ENCODE results near the gene PTPRD.
A peak's percentile ranks its signal among the peaks of the same experiment; 100 is the strongest.

PTPRD gene

DNA sequence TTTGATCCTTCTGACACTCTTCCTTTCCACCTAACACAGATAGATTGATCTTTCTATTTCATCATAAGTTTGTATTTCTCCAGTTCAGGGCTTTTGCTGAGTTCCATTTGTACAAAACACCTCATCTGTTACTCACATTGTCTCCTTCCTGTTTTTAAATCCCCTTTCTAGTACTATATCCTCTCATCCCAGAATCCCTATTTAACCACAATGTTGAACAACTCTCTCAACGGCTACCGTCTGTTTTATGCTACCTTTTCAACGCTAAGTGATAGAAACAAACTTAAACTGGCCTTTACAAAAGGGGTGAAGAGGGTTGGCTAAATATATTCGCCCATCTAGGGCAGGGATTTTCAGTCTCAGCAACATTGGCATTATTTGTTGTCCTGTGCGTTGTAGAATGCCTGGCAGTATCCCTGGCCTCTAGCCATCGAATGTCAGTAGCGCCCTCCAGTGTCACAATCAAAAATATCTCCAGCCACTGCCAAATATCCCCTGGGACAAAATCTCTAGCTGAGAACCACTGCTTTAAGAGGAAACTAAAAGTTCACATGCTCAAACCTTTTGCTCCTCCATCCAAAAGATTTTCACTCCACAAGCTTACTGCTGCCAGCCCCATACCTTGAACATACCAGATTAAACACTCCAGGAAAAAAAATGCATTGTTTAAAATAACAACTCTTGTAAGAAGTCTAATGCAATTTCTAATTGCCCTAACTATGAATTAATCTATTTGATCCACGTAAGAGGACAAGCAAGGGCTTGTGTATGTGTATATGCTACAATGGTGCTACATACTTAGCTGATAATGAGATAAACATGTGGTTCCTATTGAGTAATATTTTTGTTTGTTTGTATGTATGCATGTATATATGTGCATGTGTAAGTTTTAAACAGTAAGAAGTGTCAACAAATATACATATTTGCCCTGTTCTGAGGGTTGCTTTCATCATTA is 344.0 kb downstream of the PTPRD start:
- peak; percentile 0 for DNase-seq (ENCODE audit: low spot score)

DNA sequence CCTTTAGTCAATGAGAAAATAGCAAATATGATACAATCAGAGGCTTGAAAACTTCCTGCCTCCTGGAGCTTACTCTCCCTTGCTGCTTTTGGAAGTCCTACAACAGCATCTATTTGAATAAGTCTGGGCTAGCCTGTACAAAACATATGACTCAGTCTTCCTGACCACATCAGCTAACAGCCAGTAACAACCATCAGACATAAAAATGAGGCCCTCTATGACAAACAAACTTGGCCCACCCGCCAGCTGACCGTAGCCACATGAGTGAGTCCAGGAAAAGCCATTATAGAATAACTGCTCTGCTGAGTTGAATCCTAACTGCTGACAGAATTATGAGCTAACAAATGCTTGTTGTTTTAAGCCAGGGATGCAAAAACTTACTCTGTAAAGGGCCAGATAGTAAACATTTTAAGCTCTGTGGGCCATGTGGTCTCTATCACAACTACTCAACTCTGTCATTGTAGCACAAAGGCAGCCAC is 347.6 kb downstream of the PTPRD start:
- peak; percentile 1 for DNase-seq (ENCODE audit: low spot score)

DNA sequence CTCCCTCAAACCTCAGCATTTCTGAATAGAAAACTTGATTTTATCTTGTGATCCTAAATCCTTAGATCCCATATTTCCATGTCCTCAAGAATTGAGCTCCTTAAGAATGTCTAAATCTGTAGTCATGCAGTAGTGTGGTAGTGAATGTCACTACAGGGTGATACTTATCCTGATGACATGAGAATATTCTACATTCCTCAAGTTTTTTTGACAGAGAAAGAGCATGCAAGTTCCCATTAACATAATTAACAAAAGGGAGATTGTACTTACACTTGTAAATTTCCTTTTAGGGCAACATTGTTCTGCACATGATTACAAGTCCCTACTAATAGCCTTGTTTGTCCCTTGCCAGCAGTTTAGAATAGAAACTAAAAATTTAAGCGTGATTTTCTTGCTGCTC is 352.3 kb downstream of the PTPRD start:
- no peak for DNase-seq (ENCODE audit: low spot score)

DNA sequence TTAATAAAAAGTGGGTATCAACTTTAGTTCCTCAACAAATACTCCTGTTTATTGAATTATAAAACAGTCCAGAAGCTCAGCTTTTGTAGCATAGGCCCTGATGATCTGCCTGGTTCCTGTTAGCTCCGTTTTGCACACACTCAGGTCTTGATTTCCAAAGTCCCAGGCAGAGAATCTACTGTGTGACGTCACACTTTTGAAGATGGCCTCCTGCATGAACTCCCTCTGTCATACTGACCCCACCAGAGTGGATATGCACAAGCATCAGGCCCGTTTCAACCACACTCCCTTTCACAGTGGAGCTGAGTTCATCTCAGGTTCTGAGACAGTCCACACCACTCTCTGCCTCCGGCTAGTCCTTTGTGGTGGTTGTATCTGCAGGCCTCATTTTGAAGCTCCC is 353.1 kb downstream of the PTPRD start:
- DNase-seq (ENCODE audit: low spot score) = no peak

DNA sequence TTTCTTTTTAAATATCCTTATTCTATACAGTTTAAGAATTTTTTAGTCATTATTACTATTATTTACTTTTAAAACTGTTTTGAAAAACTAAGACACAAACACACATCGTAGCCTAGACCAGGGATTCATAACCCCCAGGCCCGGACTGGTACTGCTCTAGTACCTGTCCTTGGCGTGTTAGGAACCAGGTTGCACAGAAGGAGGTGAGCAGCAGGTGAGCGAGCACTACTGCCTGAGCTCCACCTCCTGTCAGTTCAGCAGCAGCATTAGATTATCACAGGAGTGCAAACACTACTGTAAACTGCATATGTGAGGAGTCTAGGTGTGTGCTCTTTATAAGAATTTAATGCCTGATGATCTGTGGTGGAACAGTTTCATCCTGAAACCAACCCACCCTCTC is 357.0 kb downstream of the PTPRD start:
- no peak for DNase-seq (ENCODE audit: low spot score)

DNA sequence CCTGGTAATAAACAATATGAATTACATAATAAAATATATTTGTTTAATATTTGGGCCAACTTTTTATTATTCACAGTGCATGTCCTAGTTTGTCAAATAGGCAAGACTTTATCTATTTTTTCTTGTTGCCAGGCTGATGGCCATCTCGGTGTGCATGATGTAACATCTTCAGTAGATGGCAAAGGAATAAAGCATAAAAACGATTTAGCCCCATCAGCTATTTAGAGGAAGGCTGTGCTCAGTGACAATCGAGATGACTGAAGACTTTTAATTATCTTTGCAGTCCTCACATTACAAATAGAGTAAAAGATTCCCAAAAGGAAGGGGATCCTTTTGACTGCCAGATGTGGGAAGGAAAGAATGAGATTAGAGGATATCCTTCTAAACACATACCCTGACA is 358.5 kb downstream of the PTPRD start:
- no peak for DNase-seq (ENCODE audit: low spot score)

DNA sequence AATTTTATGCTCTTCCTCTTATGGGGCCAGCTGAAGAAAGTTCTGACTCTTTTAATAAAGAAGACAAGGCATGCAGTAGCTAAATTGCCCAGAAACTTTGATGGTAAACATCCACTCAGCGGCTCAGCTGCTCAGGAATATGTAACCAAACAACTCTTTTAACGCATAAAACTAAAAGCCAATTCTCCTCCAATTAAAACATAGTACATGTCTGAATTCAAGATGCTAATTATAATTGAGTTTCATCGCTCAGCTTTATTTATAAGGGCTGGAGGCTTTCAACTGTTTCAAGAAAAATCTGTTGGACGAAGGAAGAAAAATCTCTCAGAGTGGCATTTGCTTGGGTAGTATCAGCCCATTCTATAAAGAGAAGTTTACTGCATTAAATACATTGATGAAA is 359.5 kb downstream of the PTPRD start:
- DNase-seq (ENCODE audit: low spot score) = no peak

DNA sequence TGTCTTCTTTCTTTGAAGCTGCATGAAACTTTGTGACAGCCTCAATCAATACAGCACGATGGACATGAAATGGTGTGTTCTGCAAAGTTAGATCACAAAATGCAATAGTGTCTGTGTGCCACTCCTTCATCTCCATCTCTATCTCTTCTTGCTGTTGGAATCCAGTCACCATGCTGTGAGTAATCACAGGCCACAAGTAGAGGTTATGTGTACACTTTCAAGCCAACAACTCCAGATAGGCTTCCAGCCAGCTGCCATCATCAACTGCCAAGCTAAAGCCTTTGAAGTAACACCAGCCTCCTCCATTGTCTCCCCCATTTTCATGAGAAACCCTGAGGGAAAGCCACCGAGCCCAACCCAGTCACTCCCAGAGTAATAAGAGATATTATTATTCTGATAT is 360.6 kb downstream of the PTPRD start:
- no peak for DNase-seq (ENCODE audit: low spot score)

DNA sequence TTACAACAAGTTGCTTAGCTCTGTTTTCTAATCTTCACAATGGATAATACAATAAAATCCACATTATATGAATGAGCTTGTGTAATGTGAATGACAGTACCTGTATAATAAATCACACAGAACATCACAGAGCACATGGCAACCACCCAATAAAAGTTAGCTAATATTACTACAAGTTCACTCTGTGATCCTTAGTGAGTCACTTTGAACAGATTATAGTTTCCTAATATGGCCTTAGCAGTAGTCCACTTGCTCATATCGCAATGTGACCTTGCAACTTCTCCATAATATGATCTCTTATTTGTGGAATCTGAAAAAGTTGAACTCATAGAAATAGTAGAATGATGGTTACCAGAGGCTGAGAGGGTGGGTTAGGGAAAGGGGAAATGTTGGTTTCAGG is 361.3 kb downstream of the PTPRD start:
- DNase-seq (ENCODE audit: low spot score) = no peak

DNA sequence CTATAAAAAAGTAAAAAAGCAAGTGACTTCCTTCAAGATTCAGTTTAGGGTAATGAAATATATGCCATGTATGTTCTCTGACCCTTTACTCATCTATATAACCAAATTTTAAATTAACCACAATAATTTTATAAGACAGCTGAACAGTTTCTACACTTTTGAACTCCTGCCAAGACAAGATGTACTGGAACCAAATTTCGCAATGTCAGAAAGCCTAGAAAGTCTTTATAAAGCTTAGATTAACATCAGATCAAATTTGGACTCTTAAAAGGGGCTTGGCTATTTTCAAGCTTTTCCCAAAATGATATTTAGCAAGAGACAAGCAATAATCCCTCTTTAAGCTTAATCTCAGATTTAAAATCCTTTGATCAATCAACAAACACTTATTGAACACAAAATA is 362.6 kb downstream of the PTPRD start:
- DNase-seq (ENCODE audit: low spot score) = no peak

DNA sequence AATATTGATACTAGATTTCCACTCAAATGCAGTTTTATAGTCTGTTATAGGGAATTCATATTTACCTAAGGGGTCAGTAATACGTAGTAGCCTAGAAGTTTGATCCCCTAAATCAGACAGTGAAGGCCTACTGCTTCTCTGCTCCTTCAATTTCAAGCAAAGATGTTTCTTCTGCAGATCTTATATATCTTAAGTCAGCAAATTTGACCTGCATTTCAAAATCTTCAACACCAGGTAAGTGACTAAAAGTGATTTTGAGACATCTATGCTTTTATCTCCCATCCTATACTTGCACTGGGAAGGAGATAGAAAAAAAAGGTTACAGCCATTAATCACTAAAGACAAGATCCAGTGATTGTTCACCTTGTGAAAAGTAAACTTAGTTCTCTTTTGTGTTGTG is 363.9 kb downstream of the PTPRD start:
- no peak for DNase-seq (ENCODE audit: low spot score)

DNA sequence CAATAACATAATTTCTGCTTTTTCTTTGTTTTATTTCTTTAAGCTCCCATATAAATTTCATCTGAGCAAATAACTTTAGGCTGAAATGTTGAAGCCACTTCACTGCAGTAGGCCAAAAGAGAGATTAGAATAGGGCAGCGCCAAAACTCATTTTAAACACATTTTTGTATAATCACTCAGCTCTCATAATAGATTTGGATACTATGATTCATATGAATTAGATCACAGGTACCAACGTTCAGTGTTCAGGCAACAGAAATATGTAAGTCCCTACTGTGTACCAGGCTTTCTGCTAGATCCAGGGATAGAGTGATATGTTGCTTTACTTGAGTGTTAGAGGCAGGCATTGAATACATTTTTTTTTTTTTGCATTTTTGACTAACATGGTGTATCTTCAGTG is 370.5 kb downstream of the PTPRD start:
- DNase-seq (ENCODE audit: low spot score) = no peak

DNA sequence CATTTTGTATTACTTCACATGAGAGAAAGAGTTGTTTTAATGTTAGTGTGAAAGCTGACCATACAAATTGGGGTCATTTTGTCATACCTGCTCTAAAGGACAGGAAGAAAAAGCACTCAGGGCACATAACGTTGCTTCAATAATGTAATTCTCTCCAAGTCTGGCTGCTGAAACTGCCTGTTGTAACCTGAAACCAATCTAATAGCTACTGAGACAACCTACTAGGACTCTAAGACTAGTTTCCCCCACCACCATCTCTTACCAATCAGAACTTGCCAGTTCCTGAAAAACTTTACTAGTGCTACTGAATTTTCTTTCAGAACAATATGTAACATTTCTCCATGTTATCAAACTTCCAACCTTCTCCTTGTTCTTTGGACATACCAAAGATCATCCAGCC is 374.7 kb downstream of the PTPRD start:
- DNase-seq (ENCODE audit: low spot score) = no peak

DNA sequence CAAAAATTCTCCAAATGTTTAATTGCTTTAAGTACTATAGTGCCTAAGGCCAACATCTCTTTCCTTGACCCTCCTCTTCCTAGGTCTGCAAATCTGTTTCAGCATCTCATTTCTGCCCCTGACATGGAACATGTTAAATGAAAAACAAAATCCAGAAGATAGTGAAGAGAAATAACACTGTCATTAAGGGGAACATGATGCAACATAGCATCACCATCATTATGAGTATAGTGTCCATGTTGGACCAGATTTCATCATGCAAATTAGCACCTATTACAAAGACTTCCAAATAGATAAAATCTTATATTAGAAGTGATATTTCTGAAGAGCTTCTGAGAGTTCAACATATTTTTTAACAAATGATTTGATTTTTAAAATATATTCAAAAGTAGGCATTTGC is 375.2 kb downstream of the PTPRD start:
- DNase-seq (ENCODE audit: low spot score) = no peak

DNA sequence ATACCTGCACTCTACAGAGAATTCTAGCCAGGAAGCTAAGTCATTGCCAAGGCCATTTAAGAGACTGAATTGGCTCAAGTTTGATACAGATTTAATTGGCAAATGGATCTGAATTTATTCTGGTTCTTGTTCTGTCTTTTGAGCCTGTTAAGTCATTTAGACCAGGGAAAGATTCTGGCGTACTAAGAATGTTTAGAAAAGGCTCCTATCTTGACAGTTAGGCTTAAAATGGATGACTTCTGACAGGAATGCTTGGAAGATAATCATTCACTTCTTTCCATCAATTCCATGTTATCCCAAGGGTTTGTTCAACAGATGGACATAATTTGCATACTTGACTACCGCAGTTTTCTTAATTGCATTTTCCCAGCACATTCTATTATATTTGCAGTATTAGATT is 376.6 kb downstream of the PTPRD start:
- no peak for DNase-seq (ENCODE audit: low spot score)

DNA sequence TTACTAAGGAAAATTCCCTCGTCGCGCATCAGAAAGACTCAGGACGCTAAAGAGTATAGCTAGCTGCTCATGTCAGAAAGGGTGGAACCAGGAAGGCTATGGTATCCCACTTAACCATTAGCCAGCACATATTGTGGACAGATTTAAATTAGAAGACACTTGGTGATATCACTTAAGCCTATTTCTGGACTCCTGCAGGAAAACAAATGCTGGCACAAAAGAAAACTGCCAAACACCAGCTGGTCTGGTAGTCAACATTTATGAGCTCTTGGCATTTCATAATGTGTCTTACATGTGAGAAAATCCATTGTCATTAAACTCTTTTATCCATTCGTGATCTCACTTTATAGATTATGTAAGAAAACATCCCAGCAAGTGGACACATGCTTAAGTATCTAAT is 377.4 kb downstream of the PTPRD start:
- no peak for DNase-seq (ENCODE audit: low spot score)

DNA sequence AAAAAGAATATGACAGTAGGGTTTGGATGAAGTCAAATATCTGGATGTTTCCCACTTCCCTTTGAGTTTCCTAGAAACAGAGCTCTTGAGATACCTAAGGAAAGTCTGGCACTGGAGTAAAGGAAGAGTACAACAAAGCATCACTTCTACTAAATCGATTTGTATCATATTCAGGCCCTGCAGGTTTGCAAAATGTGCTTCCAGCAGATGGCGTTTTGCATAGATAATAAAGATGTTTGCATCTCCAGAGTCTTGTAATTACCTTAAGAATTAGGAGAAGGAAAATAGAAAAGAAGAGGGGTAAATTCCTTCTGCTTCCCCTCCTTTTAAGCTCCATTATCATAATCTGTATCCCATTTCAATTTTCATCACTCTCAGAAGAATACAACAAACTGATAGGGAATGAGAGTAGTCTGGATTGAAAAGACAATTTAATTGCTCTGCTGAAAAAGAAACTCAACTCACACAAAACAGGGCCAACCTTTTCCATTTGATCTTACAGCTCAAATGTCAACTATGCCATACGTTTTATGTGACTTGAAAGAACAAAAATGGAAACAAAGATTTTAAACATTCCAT is 380.4 kb downstream of the PTPRD start:
- no peak for DNase-seq (ENCODE audit: low spot score)

DNA sequence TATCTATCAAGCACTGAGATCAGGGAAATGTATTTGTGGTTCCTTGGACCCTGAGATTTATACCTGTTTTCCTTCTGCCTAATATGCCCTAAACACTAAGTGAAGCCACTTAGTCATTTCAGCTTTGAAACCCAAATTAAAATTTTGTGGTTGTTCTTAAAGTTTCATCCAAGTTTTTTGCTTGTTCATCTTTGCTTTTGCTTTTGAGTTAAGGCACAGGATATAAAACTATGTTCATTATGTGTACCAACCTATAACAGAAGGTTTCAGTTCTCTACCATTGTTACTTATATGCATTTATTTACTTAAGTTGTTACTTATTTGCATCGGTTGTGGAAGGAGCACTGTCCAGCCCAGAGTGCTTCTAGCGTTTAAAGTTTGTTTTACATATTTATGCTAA is 382.3 kb downstream of the PTPRD start:
- DNase-seq (ENCODE audit: low spot score) = no peak

DNA sequence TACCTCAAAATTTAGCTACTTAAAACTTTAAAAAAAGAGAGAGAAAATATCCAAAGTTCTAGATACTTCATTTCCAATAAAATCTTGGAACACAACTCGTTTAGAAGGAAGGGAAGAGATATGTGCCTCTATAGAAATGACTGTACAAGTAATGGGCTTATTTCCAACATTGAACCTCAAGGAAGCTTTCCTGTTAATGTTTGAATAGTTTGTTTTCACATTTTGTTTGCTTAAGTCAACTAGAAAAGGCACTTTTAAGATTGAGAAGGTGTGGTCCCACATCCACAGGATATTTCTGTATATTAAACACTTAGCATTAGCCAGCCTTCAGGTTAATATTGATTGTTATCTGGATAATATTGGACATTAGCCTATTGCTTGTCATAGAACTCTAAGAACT is 384.7 kb downstream of the PTPRD start:
- no peak for DNase-seq (ENCODE audit: low spot score)

DNA sequence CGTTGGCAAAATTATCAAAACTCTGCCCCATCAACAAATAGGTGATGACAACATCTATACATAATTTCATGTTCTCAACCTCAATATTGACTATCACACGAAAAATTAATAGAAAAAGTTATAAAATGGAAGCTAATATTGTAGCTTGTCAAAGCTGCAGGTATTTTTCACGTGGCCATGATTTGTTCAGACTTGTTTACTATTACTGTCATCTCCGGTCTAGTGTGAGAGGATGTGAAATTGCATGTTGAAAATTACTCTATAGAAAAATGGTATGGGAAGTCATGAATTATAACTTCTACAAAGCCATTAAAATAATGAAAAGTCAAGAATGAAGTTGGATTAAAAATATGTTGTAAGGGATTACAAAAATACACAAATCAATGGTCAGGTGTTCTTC is 385.8 kb downstream of the PTPRD start:
- no peak for DNase-seq (ENCODE audit: low spot score)

DNA sequence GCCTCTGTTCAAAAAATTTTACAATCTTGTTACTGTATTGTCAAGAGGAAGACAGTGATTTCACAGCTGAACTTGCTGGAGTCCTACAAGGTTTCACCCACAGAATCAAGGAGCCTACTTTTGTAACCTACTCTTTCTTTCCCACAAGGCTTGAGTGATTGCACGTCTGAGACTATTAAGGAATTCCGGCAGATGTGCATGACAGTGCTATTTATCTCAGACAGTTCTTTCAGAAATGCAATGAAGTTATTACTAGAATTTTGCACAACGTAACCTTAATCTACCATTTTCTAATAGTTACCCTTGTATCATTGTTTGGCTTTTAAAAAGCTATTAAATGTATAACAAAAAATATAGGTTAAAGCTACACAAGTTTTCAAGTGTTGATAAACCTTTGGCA is 400.1 kb downstream of the PTPRD start:
- no peak for DNase-seq (ENCODE audit: low spot score)

DNA sequence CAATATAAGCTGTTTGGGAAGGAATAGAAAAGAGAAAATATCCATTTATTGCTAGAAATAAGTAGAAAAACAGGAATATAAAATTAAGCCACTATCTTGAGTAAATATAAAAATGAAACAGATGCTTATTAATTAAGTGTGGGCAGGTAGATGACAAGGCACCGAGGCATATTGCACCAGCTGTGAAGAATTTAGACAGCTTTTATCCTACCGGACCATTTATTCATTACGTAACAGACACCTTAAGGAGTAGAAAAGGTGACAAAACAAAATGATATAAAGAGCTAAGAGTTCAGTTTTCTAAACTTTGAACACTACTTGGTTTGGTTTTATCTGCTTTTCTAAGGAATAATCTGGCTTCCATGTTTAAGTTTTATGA is 404.1 kb downstream of the PTPRD start:
- DNase-seq (ENCODE audit: low spot score) = no peak

DNA sequence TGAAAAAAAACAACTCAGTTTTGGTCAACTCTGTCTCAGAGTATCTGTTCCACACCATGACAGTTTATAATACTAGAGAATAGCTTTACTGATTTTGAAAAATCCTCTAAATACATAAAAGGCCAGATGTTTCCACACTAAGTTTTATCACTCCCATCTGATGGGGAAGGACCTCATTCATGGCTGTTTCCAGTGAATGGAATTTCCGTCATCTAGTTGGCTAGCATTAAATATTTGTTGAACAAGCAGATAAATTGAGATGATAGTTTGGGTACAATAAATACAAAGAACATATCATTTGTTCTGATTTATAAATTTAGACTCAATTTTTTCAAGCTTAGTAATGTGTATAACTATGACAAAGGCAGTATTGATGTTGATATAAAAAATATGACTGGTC is 408.5 kb downstream of the PTPRD start:
- DNase-seq (ENCODE audit: low spot score) = no peak
